ENCODE data around the gene TMEM63A.
"Not testable (repeated sequence)": the region's sequence is repeated elsewhere in the genome, so short reads cannot be mapped to it uniquely, and the experiment has no call there.

The TMEM63A gene

GRCh38 chr1:225845571-225846259 lies 36.5 kb downstream of the TMEM63A start:
- peak in 1 of 2 donors; percentile 27 for DNase-seq (ENCODE audit: low read depth in 2 of 2)

- DNase-seq (ENCODE audit: low read depth in 2 of 2), result no peak
These were observed 37.1 kb downstream of the TMEM63A start for GRCh38 chr1:225845097-225845496.

- DNase-seq (ENCODE audit: low read depth in 2 of 2), result no peak
These were observed 37.7 kb downstream of the TMEM63A start for GRCh38 chr1:225844236-225845061.

- no peak for DNase-seq (ENCODE audit: low read depth in 2 of 2)
These were observed 38.8 kb downstream of the TMEM63A start for GRCh38 chr1:225843426-225843795.

GRCh38 chr1:225842788-225843425 lies 39.3 kb downstream of the TMEM63A start:
- DNase-seq (ENCODE audit: low read depth in 2 of 2), result no peak

- DNase-seq (ENCODE audit: low read depth in 2 of 2), result no peak
These were observed 40.1 kb downstream of the TMEM63A start for GRCh38 chr1:225842074-225842473.

- DNase-seq (ENCODE audit: low read depth in 2 of 2), result no peak
These were observed 41.5 kb downstream of the TMEM63A start for GRCh38 chr1:225840713-225841112.

GRCh38 chr1:225840223-225840610 lies 42.0 kb downstream of the TMEM63A start:
- no peak for DNase-seq (ENCODE audit: low read depth in 2 of 2)

- DNase-seq (ENCODE audit: low read depth in 2 of 2), result no peak
These were observed 43.4 kb downstream of the TMEM63A start for GRCh38 chr1:225838793-225839192.

- not testable (repeated sequence) for DNase-seq (ENCODE audit: low read depth in 2 of 2)
These were observed 45.9 kb downstream of the TMEM63A start for GRCh38 chr1:225836296-225836695.

- DNase-seq (ENCODE audit: low read depth in 2 of 2), result no peak
These were observed 46.3 kb downstream of the TMEM63A start for GRCh38 chr1:225835856-225836255.

GRCh38 chr1:225834417-225835329 lies 47.5 kb downstream of the TMEM63A start:
- no peak for DNase-seq (ENCODE audit: low read depth in 2 of 2)

- DNase-seq (ENCODE audit: low read depth in 2 of 2), result no peak
These were observed 51.3 kb downstream of the TMEM63A start for GRCh38 chr1:225830841-225831240.

GRCh38 chr1:225828706-225829345 lies 53.4 kb downstream of the TMEM63A start:
- no peak for DNase-seq (ENCODE audit: low read depth in 2 of 2)

GRCh38 chr1:225827076-225827475 lies 55.1 kb downstream of the TMEM63A start:
- no peak for DNase-seq (ENCODE audit: low read depth in 2 of 2)

- no peak for DNase-seq (ENCODE audit: low read depth in 2 of 2)
These were observed 56.6 kb downstream of the TMEM63A start for GRCh38 chr1:225825607-225826007.

GRCh38 chr1:225825078-225825477 lies 57.1 kb downstream of the TMEM63A start:
- no peak for DNase-seq (ENCODE audit: low read depth in 2 of 2)

- no peak for DNase-seq (ENCODE audit: low read depth in 2 of 2)
These were observed 57.6 kb downstream of the TMEM63A start for GRCh38 chr1:225824533-225824941.

- no peak for DNase-seq (ENCODE audit: low read depth in 2 of 2)
These were observed 58.3 kb downstream of the TMEM63A start for GRCh38 chr1:225823811-225824261.

- no peak for DNase-seq (ENCODE audit: low read depth in 2 of 2)
These were observed 59.4 kb downstream of the TMEM63A start for GRCh38 chr1:225822655-225823403.
